Panc1 (cell line): ENCODE data around the gene KCNH6. TPM values are rescaled to one million over a fixed set of nuclear protein-coding genes. Genes with fewer than 3 reads are reported as not detected.

Experiments used
- ATAC-seq: fragments of 200-7000 bp; cut with Tn5 transposase; 2 replicates; pipeline ENCODE4 v1.9.1; 2020; ENCODE audit warnings: mild to moderate bottlenecking, moderate library complexity
- BruUV-seq: library from RNA; stranded (reverse); fragments of 400-500 nt; replicated peaks from 2 replicates; lab custom pipeline; 2021; lab: Mats Ljungman, UMichigan
- CTCF ChIA-PET: fragments of 300-600 bp; sonication (Branson Sonifier 250); formaldehyde crosslinking; loops from one replicate; lab custom pipeline; 2022; ENCODE audit warnings: antibody characterized with exemption; lab: Charles Lee
- POLR2A ChIA-PET: fragments of 300-600 bp; sonication (Branson Sonifier 250); formaldehyde crosslinking; loops from one replicate; lab custom pipeline; 2022; ENCODE audit warnings: antibody characterized with exemption; lab: Charles Lee
- DNase-seq: peaks from one replicate; pipeline ENCODE4 v3.0.0-alpha.2; 2010; ENCODE audit warnings: low read depth, low spot score
- H3K27ac ChIP-seq: 2 replicates; pipeline ENCODE4 v1.5.1; 2011; ENCODE audit warnings: mild to moderate bottlenecking, low read length, inconsistent platforms
- H3K27me3 ChIP-seq: fragments of 200-500 bp; sonication (Bioruptor generic); 2 replicates; pipeline ENCODE4 v1.6.0; 2014; ENCODE audit warnings: low read length, inconsistent platforms; ENCODE audit not compliant: control insufficient read depth, insufficient read depth
- H3K36me3 ChIP-seq: fragments of 200-500 bp; sonication (Bioruptor generic); 2 replicates; pipeline ENCODE4 v1.5.1; 2014; ENCODE audit warnings: inconsistent platforms, mild to moderate bottlenecking, low read length, moderate library complexity; ENCODE audit not compliant: control insufficient read depth, insufficient read depth
- H3K4me1 ChIP-seq: 2 replicates; pipeline ENCODE4 v1.5.1; 2011; ENCODE audit warnings: inconsistent platforms, mild to moderate bottlenecking, low read length, moderate library complexity; ENCODE audit not compliant: control insufficient read depth, insufficient read depth
- H3K4me3 ChIP-seq, 2 experiments: 2 replicates each; pipeline ENCODE4 v1.5.1; 2011 to 2012; ENCODE audit warnings: low read depth in 2 of 2, low read length in 2 of 2, mild to moderate bottlenecking in 2 of 2, inconsistent platforms in 1 of 2, moderate library complexity in 1 of 2
- H3K9me3 ChIP-seq: fragments of 200-500 bp; sonication (Bioruptor generic); 2 replicates; pipeline ENCODE4 v1.5.1; 2014; ENCODE audit warnings: low read depth, mild to moderate bottlenecking, inconsistent platforms, low read length, moderate library complexity; ENCODE audit not compliant: control insufficient read depth, insufficient read depth
- CTCF ChIP-seq: fragments of 450-650 bp; IDR thresholded peaks from 2 replicates; pipeline ENCODE4 v1.5.1; 2017; ENCODE audit warnings: mild to moderate bottlenecking
- POLR2AphosphoS5 ChIP-seq: IDR thresholded peaks from 2 replicates; pipeline ENCODE4 v1.6.1; 2012; ENCODE audit warnings: mild to moderate bottlenecking, low read depth, low read length, moderate library complexity
- REST ChIP-seq, 2 experiments: IDR thresholded peaks; 2 replicates each; pipeline ENCODE4 v1.6.1; 2011 to 2012; ENCODE audit warnings: low read depth in 2 of 2, control low read depth in 1 of 2, low read length in 1 of 2, mild to moderate bottlenecking in 1 of 2, moderate library complexity in 1 of 2; ENCODE audit not compliant: insufficient read depth in 1 of 2
- SIN3A ChIP-seq: IDR thresholded peaks from 2 replicates; pipeline ENCODE4 v1.6.1; 2012; ENCODE audit warnings: low read depth, mild to moderate bottlenecking, low read length, moderate library complexity, borderline replicate concordance; ENCODE audit not compliant: insufficient read depth
- TCF7L2 ChIP-seq: IDR thresholded peaks from 2 replicates; pipeline ENCODE4 v1.6.1; 2011; ENCODE audit warnings: mild to moderate bottlenecking, low read depth, low read length, inconsistent platforms
- in situ Hi-C: cut with HindIII; loops from 2 replicates; pipeline ENCODE4 v1.10.0; 2016; ENCODE audit warnings: low sequenced_read_pairs, low pct_unique_long_range_greater_than_20kb
- intact Hi-C: fragments of 100-400 bp; cut with micrococcal nuclease; formaldehyde crosslinking; loops from one replicate; pipeline ENCODE4 v1.10.0; 2022; ENCODE audit not compliant: unreplicated experiment
- total RNA-seq: library from RNA; stranded (reverse); gene quantifications from one replicate; pipeline ENCODE4 v1.2.1, GENCODE V29; 2021; ENCODE audit not compliant: unreplicated experiment

KCNH6 gene
- total RNA-seq, 1 experiment from 2014 or later: not detected

GRCh38 chr17:63529711-63530556, 6.8 kb downstream of the KCNH6 start:
- in situ Hi-C loops (no loop called here), intact Hi-C loops (no loop called here)
- TF ChIP-seq SIN3A (no peak), POLR2AphosphoS5 (no peak), REST (IDR thresholded peaks at IDR 0.05; ENCODE audit: insufficient read depth in 1 of 2, low read depth in 2 of 2, low read length in 1 of 2) (no peak), TCF7L2 (no peak), CTCF (no peak)
- Histone ChIP-seq H3K27me3 (no peaks in the 10 kb centered on the region), H3K9me3 (no peaks in the 10 kb centered on the region), H3K4me3 (no peak overlapping the region), H3K27ac (no peak overlapping the region), H3K36me3 (no peaks in the 10 kb centered on the region), H3K4me1 (no peaks in the 10 kb centered on the region)
- ChIA-PET POLR2A (no interaction called here), CTCF (no interaction called here)
- no peak for ATAC-seq
- DNase-seq: no peak
- BruUV-seq: no TSS peak

- no peaks in the 10 kb centered on the region for H3K36me3 ChIP-seq
- BruUV-seq: no TSS peak
- ATAC-seq: no peak
- no peaks in the 10 kb centered on the region for H3K9me3 ChIP-seq
- TF ChIP-seq TCF7L2: no peak
- no peak for TF ChIP-seq POLR2AphosphoS5
- TF ChIP-seq SIN3A: no peak
- no peak for TF ChIP-seq CTCF
- TF ChIP-seq REST (IDR thresholded peaks at IDR 0.05; ENCODE audit: insufficient read depth in 1 of 2, low read depth in 2 of 2, low read length in 1 of 2): no peak
- DNase-seq: no peak
- no peaks in the 10 kb centered on the region for H3K27me3 ChIP-seq
- H3K4me1 ChIP-seq: no peaks in the 10 kb centered on the region
- in situ Hi-C loops (no loop called here), intact Hi-C loops (no loop called here)
- ChIA-PET POLR2A (no interaction called here), CTCF (no interaction called here)
- no peak overlapping the region for H3K27ac ChIP-seq
- no peak overlapping the region for H3K4me3 ChIP-seq
These were observed 7.4 kb downstream of the KCNH6 start for GRCh38 chr17:63530557-63531021.
